HG02840 (cell line): ENCODE measurements around the gene SSTR5.

Experiments
- ATAC-seq: cut with Tn5 transposase; IDR thresholded peaks from one replicate; pipeline ENCODE4 v1.9.1; 2021; ENCODE audit warnings: mild to moderate bottlenecking, moderate library complexity, moderate number of reproducible peaks; ENCODE audit not compliant: unreplicated experiment, low FRiP score

The SSTR5 gene

DNA sequence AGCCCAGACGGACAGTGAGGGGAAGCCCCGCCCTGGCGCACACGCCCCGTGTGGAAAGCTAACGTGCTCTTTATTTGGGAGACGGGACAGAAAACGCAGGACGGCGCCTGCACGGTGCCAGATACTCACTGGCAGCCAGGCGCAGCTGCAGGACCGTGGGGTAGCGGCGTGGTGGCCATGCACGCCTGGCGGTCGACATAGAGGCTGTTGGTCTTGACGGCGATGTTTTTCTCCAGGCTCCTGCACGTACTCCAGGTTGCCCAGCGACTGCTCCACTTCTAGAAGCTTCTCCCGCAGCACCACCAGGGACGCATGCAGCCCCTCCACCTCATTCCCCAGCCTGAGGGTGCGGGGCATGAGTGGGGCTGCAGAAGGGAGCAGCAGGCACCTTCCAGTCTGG, 28.6 kb downstream of the SSTR5 start:
- no peak for ATAC-seq

DNA sequence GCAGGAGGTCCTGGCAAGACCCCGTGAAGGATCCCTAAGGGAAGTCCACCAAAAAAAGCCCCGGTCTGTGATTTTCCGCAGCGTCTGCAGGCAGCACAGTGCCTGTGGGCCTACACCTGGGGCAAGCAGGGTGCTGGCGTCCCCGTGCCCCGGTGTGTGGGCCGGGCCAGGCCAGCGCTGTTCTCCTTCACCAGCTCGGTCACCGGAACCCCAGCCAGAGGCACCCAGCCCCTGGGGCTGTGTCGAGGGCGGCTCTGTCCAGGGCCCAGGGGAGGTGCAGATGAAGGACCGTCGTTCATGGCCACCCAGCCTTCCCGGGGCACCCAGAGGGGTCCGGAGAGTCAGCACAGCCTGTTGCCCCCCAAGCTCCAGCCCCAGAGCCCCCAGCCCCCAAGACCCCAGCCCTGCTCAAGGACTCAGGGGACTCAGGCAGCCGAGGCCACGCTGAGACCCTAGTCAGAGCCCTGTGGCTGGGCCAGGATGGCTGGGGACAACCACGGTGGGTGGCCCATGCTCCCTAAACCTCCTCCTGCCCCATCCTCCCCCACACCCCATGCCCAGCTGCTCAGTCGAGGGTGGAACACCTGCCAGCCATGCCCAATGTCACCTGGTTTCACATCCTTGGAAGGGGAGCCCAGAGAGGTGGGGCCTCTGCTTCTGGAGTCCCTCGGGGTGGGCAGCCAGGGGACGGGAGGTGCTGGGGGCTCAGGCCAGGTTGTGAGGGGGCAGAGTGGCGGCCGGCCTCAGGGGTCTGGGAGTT, 29.2 kb downstream of the SSTR5 start:
- ATAC-seq = no peak

DNA sequence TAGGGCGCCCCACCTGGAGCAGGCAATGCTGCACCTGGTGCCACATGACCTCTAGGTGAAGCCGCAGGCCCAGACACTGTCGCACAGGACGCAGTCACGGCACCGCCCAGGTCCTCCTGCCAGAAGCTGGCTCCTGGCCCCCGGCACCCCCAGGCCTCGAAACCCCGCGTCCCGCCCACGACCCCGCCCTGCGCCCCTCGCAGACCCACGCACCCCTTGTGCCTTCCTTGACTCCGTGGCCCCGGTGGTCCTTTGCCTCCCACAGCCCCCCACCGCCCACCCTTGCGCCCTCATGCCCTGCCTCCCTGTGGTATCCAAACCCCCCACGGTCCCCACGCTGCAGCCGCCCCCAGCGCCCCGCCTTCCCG, 29.8 kb downstream of the SSTR5 start:
- no peak for ATAC-seq

DNA sequence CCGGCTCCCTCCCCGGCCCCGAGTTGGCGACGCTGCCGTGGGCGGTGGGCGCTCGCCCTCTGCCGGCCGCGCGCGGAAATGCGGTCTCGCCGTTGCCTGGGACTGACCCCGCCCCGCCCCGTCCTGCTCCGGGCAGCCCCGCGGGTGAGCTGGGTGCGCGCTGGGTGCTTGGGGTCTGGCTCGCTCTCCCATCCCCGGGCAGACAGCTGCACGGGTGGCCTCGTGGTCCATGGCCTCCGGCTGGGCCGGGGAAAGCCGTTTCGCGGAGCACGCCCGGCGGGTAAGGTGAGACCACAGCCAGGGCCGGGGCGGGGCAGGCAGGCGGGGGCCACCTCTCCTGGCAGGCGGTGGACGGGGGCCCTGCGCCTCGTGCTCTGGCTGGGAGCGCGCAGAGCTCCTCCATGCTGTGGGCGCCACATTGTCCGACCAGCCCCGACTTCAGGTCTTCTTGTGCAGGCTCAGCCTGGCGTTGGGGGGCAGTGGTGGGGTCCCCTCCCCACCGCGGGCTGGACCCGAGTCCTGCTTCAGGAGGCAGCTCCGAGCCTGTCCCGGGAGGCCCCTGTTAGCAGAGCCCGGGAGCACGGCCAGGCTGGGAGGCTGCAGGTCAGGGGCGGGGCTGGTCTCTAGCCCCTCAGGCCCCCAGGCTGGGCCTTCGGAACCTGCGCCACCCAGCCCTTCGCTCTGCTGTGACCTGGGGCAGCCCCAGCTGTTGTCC, 30.5 kb downstream of the SSTR5 start:
- ATAC-seq = no peak

DNA sequence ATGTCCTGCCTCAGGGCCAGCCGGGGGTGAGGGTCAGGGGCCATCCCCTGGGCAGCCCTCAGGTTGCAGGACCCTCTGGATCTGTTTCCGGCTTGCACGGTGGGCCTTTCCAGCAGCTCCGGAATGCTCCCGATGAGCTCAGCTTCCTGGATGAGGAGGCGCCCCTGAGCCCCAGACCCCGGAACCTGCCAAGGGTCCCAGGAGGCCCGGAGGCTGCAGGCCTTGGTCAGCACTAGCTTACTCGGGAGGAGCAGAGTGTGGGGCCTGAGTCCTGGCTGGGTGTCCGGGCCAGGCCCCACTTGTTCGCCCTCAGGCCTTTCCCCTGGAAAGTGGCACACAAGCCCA, 31.1 kb downstream of the SSTR5 start:
- ATAC-seq = no peak

DNA sequence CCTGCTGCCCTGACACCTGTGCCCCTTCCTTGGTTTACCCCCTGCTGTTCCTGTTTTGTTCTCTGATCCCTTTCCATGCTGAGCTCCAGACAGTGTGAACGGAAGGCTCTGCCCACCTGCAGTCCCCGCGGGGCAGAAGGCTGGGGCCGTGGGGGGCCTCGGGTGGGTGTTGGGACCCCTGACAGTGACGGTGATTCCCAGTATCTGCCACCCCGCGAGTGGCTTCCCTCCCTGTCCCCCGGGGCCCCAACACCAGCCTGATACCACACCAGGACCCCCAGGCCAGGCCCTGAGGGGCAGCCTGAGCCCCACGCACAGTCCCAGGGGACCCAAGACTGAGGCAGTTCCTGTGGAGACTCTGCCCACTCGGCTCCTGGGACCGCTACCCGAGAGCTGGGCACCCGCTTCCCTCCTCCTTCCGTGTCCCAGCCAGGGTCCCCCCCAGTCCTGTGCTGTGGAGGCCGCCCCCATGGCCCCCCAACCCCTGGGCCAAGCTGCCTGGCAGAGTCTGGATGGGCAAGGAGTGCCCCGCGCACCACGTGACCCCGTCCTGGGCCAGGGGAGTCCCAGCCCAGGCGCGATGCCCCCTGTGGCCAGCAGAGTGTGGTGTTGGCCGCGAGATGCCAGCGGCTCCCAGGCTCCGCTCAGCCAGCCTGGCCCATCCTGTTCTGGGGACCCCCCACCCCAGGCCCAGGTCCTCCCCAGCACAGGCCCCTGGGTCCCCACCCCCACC, 33.5 kb downstream of the SSTR5 start:
- no peak for ATAC-seq

DNA sequence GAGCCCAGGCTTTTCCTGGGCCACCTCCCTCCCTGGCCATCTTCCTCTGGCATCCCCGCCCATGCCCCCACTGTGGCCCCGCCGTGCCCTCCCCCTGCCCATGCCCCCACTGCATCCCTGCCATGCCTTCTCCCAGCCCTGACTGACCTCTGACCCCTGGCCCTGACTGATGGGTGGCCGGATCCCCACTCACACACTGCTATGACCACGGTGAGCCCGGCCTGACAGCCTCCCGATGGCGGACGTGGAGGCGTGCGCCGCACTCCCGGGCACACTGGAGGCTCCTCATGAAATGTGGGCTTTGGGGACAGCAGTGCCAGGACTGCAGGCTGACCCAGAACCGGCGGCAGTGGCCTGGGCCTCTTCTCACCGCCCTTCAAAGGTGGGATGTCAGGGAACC, 34.1 kb downstream of the SSTR5 start:
- ATAC-seq = no peak

DNA sequence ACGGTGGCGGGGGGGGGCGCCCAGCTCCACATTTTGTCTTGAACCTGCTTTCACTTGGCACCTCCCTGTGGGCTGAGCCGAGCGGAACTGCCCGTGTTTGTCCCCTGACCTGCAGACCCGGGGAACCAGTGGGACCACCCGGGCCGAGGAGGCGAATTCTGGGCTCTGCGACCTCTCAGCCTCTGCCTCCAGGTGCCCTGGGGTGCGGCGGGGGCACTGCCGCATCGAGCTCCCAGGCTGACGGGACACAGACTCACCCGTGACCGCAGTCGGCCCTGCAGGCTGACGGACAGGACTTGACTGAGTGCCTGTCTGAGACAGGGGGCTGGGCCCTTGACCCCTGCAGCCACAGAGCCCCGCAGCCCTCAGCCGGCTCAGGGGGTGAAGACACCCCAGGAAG, 34.6 kb downstream of the SSTR5 start:
- no peak for ATAC-seq

DNA sequence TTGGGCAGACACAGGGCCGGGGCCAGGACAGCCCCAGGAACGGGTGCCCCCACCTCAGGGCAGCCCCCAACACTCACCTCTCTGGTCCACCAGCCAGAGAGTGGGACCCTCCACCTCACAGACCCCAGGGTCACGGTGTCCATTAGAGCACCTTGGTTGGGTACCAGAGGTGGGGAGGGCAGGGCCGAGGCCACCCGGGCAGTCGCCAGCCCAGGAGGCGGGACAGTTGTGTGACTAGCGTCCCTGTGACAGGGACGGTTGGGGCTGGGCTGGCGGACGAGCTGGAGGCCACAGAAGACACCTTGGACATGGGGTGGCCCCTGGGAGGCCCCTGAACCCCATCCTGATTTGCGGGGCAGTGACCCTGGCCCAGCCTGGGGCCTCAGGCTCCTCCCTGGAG, 35.2 kb downstream of the SSTR5 start:
- no peak for ATAC-seq

DNA sequence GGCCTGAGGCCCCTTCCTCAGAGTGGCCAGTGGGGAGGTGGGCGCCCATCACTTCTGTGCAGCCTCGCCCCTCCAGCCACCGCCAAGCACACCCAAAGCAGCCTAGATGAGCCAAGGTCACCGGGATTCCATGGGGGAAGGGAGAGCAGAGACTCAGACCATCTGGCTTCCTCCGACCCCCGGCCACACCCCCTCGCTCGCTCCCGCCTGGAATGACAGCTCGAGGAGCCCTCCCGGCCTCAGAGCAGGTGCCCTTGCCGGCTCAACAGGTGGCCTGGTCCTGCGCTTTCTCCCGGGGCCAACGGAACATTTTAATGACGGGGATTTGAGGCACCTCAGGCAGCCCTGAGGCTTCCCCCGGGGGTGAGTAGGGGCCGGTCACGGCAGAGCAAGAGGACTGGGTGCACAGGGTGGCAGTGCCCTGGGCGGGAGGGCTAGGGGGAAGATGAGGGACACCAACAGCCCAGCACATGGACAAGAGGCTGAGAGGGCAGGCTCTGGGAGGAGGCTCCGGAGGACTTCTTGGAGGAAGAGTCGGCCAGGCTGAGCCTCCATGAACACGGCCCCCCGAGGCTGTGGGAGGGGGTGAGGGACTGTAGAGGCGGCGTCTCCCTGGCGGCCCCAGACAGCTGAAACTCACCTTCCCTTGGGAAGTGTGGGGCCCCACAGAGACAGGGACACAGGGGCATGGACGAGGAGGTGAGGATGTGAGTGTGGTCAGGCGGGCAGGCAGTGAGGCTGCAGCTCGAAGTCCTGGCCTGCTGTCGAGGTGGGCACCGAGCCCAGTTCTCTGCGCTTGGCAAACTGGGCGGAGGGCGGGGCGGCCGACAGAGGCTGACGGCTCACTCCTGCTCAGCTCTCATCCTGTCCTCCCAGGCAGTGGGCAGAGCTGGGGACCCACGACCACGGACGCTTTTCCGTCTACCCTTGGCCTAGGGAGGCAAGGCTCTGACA, 36.0 kb downstream of the SSTR5 start:
- ATAC-seq = no peak

DNA sequence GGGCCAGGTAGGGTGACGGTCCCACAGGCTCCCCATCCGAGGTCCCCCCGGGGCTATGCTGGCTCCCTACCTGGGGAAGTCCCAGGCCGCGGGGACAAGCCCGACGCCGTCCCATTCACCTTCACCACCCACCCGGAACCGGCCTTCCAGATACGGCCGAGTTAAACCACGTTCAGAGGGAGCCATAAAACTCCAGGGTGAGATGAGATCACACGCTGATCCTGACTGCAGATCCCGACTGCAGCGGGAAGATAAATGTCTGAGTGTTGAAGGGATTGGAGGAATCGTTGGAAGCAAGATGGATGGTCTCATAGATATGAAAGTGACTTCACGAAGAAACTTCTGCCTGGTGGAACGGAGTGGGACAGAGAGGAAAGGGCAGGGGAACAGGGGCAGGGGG, 37.1 kb downstream of the SSTR5 start:
- ATAC-seq = no peak

DNA sequence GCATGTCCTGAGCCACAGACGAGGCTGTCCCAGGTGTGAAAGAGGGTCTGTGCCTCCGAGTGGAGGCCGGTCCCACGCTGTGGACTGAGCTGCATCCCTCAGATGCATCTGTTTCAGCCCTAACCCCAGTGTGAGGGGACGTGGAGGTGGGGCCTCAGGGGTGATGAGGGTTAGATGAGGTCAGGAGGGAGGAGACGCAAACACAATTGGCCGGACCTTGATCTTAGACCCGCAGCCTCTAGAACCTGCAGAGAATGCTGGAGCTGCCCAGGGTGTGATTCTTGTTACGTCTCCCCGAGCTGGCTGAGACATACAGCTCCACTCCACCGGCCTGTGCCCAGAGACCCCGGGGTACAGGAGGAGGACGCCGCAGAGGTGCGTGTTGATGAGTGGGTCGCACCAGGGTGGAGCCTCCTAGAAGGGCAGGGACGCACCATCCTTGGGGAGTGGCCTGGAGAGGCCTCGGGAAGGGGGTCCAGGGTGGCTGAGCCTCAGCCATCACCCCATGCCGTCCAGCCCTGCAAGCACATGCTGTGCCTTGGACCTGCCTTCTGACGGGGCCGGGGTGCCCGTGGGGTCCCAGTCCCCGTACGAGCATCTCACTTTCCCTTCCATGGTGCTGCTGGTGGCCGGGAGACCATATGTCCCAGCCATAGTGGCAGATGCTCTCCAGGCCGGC, 40.1 kb downstream of the SSTR5 start:
- ATAC-seq = no peak

DNA sequence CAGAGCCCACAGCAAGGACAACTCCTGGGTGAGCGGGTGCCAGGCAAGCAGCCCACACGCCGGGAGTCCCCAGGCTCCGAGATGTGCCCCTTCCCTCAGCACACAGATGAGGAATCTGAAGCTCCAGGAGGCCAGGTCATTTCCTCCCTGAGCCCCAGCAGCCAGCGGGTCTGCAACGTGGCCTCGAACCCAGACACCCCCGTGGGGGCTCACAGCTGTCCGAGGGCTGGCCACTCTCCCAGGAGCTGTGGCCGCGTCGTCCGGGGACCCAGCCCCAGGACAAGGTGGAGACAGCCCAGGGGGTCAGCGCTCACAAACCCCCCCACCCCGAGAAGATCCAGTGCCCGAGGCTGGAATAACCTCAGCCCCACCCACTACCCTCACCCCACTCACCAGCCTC, 40.9 kb downstream of the SSTR5 start:
- ATAC-seq = no peak

DNA sequence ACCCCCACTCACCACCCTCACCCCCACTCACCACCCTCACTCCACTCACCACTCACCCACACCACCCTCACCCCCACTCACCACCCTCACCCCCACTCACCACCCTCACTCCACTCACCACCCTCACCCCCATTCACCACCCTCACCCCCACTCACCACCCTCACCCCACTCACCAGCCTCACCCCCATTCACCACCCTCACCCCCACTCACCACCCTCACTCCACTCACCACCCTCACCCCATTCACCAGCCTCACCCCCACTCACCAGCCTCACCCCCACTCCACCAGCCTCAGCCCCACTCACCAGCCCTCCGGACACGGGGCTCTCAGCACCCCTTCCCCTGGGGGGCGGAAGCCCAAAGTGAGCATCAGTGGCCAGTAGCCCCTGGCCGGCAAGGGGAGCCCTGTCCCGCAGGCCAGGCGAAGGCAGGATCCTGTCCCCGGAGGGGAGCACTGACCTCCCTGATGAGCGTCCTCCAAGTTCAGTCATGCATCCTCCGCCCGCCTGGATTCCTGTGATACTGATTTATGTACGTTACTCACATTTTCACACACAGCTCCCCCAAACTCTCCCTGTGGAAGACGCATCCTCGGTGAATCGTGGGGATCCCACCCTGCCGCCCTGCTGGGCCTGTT, 41.5 kb downstream of the SSTR5 start:
- no peak for ATAC-seq

DNA sequence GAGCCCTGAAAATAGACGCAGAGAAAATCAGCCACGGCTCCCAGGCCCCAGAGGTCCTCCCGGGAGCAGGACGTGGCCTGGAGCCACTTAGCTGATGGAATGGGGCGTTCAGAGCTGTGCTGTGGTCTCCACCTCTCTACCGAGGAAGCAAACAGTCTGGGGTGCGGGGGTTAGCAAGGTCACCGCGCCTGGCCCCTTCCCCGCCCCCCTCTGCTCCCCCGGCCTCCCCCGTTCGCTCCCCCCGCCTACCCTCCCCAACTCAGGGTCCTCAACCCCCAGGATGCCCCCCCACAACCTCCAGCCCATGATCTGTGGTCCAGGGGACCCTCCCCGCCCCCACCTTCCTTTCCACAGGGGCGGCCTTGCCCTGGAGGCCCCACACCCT, 44.1 kb downstream of the SSTR5 start:
- ATAC-seq = no peak

DNA sequence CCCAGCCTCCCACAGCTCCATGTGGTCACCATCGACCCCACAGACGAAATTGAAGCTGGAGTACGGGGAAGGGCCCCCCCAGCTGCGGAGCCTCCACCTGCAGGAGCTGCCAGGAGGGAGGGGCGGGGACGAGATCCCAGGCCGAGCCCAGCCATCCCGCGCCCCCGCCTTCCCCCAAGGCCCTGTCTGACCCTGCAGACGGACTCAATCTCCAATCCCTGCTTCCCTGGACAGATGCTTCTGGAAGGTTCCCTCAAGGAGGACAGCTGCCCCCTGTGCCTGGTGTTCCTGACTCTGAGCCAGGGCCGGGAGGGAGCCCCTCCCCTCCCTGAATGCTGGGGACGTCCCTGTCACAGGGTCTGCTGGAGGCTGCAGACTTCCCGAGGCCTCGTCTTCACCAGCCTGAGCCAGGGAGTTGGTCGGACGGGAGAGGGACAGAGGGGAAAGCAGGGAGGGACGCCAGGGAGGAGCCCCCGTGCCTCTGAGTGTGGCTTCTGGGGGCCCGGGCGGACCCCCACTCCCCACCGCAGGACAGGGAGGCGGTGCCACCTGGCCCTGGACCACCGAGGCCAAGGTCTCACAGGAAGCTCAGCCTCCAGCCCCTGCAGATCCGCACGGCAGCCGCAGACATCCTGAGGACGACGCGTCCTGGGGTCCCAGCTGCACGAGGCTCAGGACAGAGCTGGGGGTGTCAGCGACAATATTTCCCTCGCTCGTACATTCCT, 44.8 kb downstream of the SSTR5 start:
- ATAC-seq = no peak

DNA sequence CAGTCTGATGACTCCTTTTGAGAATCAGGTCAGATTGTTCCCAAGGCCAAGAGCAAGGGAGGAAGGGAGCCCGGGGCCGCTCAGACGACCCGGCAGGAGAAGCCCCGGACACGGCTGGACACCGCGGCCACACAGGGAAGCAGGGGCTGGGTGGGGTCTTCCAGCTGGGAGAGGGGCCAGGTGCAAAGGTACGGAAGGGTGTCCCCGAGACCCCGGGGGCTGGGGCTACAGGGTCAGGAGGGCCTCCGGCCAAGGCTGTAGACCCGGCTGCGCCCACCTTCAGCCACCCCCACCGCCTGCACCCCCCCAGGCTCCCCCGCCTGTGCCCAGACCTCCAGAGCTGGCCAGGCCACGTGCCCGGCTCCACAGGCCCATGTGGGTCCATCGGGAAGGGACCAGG, 45.4 kb downstream of the SSTR5 start:
- ATAC-seq = no peak

DNA sequence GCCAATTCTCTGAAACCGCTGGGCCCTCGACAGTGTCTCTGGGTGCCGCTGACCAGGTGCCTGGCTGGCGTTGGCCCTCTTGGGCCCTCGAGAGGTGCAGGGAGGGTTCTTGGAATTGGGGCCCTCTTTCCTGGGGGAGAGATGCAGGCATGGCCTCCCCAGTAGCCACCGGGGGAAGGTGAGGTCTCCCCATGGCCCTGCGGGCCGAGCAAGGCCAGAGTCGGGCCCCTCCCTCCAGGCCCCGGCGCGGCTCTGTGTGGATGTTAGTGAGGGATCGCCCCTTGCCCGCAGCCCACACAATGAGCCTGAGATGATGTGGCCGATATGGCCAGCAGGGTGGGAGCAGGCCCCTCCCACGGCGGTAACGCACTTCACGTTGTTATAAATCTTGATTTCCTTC, 46.6 kb downstream of the SSTR5 start:
- ATAC-seq = no peak
